NCI-H187 treated with DMSO at 0.1 percent for 48 hours (cell line): ENCODE results near the gene TNS3.
"Not testable (repeated sequence)": the region's sequence is repeated elsewhere in the genome, so short reads cannot be mapped to it uniquely, and the experiment has no call there.

Experiments
- DNase-seq: peaks from one replicate; lab custom pipeline; 2025; lab: John Stamatoyannopoulos, UW

TNS3 gene

DNA sequence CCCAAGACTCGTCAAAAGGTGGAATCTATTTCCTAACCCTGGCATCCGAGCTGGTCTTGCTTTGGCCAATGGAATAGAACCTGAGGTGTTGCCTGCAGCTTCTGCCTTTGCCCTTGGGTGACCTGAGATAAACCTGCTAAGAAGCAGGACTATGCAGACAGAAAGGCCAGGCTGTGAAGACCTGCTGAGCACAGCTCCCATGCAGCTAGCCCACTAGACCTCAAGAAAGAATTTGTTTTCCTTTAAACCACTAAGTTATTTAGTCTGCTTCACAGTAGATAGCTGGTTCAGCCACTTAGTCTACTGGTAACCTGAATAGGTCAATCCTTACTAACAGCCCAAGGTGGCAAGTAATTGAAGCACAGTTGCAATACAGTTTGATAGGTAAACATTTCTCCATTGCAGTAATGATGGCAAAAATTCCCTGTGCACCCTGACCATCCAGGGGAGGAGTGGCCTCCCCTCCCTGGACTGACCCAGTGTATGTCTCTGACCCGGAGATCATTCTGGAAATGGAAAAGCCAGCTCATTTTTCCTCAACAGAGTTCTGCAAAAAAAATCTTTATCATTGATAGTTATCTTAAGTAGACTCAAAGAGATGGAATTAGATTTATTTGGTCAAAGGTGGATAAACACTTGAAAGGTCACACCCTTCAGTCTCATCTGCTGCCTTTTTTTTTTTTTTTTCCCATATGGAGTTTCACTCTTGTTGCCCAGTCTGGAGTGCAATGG is 20.0 kb downstream of the TNS3 start:
- DNase-seq, result no peak

DNA sequence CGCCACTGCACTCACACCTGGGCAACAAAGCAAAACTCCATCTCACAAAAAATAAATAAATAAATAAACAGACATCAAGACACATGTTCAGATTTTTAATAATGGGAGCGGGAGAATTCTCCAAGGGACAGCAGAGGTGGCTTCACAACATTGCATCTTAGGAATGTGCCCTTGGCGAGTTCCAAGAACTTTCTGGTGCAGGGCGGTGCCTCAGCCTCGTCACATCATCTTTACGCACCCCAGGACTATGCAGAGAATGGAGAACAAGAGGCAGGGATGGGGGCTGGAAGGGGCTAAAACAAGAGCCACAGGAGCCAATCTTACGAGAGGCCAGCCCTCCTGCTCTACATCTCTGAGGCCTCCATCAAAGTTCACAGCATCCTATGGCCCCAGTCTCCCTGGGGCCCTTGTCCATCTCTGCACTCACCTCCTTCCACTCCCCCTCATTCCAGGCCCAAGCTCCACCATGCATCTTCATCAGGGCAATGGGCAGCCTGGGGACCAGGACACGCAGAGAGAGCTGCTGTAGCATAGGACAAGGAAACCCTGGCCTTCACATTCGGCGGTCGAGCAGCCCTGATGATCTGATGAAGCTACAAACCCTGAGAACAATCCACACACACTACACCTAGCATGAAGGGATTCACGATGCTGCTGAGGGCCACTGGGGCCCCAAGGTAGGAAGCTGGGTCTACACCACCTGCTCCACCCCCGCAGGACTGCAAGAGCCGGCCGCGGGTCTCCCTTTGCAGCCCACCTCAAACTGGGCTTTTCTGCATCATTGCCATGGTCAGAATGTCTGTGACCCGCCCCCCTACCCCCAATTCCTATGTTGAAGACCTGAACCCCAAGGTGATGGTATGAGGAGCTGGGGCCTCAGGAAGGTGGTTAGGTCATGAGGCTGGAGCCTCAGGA is 22.3 kb downstream of the TNS3 start:
- no peak for DNase-seq

- DNase-seq, result no peak
Measured at GRCh38 chr7:47557694-47558670, 23.9 kb downstream of the TNS3 start.

GRCh38 chr7:47557317-47557693 is 24.6 kb downstream of the TNS3 start:
- no peak for DNase-seq

DNA sequence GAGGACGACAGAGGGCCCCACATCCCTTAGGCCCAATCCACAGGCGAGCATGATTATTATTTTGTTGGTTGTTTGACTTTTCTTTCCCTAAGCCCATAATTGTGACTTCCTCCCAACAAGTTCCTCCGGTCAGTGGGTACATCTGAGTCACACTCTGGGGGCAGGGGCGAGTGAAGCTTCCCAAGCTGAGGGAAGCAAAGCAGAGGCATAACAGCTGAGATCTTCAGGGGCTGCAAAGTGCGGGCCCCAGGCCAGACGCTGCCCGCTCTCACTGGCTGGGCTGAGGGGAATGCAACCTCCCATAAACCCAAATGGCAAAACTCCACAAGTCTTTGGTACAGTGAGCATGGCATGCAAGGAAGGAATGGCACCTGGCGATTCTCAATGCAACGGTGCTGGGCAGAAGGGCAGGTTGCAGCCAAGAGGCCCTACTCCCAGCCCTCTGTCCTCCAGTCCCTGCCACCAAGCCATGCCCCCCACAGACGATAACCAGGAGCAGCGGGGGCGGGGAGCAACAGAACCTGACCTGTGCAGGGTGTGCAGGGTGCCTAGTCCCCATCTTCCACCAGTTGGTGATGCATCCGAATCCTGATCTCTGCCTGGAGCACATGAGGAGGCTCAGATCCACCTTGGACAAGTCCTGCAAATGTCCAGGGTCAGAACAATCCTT is 25.3 kb downstream of the TNS3 start:
- no peak for DNase-seq

- DNase-seq, result no peak
Measured at GRCh38 chr7:47553309-47553708, 28.6 kb downstream of the TNS3 start.

DNA sequence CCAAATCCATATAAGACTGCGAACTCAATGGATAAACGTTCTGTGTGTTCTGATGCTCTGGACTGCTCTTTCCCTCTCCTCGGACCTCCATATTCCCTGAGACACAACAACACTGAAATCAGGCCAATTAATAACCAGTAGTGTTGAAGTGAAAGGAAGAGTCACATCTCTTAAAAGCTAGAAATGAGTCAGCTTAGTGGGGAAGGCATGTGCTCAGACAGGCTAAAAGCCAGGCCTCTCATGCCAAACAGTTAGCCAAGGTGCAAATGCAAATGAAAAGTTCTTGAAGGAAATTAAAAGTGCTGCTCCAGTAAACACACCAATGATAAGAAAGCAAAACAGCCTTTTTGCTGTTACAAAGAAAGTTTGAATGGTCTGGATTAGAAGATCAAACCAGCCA is 29.3 kb downstream of the TNS3 start:
- DNase-seq, result no peak

DNA sequence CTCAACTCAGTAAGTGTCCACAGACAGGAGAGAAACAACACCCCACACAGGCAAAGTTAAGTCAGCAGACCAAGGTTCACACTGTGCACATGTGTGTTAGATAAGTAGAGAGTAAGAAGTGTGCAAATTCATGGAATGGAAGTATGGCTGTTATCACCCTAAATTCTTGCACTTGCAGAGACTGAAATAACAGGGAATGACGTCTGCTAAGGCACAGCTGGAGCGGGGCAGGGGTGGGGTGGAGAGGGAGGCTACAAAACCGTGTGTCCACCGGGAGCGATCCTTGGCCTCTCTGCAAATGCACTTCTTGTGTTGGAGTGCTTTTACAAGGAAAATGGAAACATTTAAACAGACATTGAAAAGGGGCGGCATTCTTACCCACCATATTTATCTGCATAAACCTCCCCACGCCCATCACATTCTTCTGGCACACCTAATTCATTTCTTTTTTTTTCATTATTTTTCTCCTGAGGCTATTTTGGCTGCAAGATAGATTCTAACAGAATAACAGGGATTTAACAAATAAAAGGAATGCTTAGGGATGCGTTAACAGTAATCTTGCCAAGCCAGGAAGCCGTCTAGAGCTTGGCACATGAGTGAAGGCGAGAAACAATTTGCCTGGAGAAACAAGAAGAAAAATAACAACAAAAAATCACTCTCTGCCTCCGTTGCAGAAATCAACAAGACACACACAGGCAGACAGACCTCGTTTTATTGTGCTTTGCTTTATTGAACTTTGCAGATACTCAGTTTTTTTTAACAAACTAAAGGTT is 30.1 kb downstream of the TNS3 start:
- no peak for DNase-seq

DNA sequence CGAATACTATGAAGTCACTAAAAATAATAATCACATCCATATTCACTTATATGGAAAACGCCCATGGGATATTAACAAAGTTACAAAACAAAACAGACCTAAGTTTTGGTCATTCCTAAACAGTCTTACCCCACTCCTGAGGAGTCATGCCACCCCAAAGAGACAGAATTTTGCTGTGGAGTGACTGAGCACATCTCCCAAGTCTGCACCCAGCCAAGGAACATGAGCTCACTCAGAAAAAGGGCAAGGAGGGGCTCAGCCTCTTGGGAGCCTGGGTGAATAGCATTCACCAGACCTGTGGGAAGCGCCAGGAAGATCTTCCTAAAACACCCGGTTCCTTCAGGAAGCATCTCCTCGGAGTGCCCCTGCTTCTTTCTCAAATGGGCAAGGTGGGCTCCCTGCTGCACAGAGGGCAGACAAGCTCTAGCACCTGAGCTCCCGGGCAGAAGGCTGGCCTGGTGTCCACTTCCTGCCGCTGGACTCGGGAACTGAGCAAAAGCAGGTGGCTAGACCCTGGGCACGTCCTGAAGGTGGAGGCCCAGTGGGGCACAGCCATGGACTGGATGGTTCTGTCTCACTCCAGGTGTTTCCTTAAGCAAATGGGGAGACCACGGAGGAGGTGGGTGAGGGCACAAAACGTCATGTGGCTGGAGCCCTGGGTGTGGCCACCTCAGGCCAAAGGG is 31.0 kb downstream of the TNS3 start:
- DNase-seq, result no peak

DNA sequence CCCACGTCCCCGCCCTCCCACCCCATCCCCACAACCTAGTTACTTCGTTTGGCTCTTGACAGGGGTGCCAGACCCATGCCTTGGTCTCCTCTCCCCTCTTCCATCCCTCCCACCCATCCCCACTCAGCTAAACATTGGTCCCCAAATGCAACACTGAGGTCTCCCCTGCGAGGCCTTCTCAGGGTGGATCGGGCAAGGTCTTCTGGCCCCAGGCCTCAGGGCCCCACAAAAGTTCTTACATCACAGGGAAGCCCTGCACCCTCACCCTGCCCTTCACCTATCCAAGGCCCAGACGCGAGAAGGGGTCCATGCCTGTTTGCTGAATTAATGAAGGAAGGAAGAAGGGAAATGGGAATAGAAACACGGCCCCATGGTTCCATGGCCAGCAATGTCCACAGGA is 32.0 kb downstream of the TNS3 start:
- DNase-seq, result no peak

- DNase-seq, result no peak
Measured at GRCh38 chr7:47549397-47549796, 32.5 kb downstream of the TNS3 start.

GRCh38 chr7:47548546-47548945 is 33.4 kb downstream of the TNS3 start:
- DNase-seq, result no peak

- DNase-seq, result no peak
Measured at GRCh38 chr7:47546733-47547494, 35.0 kb downstream of the TNS3 start.

GRCh38 chr7:47546171-47546570 is 35.7 kb downstream of the TNS3 start:
- no peak for DNase-seq

- DNase-seq, result no peak
Measured at GRCh38 chr7:47544416-47544815, 37.5 kb downstream of the TNS3 start.

GRCh38 chr7:47543714-47544113 is 38.2 kb downstream of the TNS3 start:
- DNase-seq, result no peak

GRCh38 chr7:47543056-47543455 is 38.9 kb downstream of the TNS3 start:
- DNase-seq, result no peak

- DNase-seq, result no peak
Measured at GRCh38 chr7:47542051-47542450, 39.9 kb downstream of the TNS3 start.

DNA sequence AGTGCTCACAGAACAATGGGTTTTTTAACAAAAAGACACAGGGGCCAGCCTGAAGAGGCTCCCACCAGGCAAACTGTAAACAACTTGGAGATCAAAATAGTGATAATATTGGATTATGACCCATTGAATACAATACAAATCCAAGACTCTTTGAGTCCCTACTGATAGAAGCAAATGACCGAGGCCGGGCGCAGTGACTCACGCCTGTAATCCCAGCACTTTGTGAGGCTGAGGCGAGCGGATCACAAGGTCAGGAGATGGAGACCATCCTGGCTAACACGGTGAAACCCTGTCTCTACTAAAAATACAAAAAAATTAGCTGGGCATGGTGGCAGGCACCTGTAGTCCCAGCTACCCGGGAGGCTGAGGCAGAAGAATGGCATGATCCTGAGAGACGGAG is 40.4 kb downstream of the TNS3 start:
- DNase-seq, result not testable (repeated sequence)
